K562 (cell line): ENCODE data around the gene PIK3R2. TPM values are rescaled to one million over a fixed set of nuclear protein-coding genes. Genes with fewer than 3 reads are reported as not detected.

Experiments used
- ATAC-seq: fragments of 200-7000 bp; cut with Tn5 transposase; 3 replicates; pipeline ENCODE4 v1.9.1; 2020; ENCODE audit warnings: moderate library complexity
- BruUV-seq: library from RNA; stranded (reverse); fragments of 400-500 nt; replicated peaks from 2 replicates; lab custom pipeline; 2021; lab: Mats Ljungman, UMichigan
- CTCF ChIA-PET: fragments of 300-600 bp; formaldehyde crosslinking; extraction: SDS; loops from one replicate; lab custom pipeline; 2021; ENCODE audit warnings: low intra/inter-chr PET ratio; lab: Yijun Ruan, JAX
- POLR2A ChIA-PET: fragments of 300-600, 350-650 bp; sonication (Branson Sonifier 250); formaldehyde crosslinking; extraction: SDS; loops from one replicate; lab custom pipeline; 2021; ENCODE audit warnings: antibody characterized with exemption, inconsistent platforms; lab: Yijun Ruan, JAX
- DNase-seq, 4 experiments: peaks; one replicate each; pipeline versions ENCODE4 v3.0.0 to v3.0.0-alpha.2; 2011 to 2018; ENCODE audit warnings: low spot score in 3 of 4, mixed read lengths in 3 of 4; ENCODE audit errors: extremely low read depth in 1 of 4
- FAIRE-seq: peaks from 2 replicates; lab custom pipeline; 2011; peaks lifted over from hg19 to GRCh38; lab: Jason Lieb, UNC
- H2AFZ ChIP-seq: 2 replicates; pipeline ENCODE4 v1.6.0; 2011; ENCODE audit warnings: low read depth, low read length, control low read depth, inconsistent platforms
- H3K27ac ChIP-seq: fragments of 200-600 bp; 3 replicates; pipeline ENCODE4 v1.8.0; 2011; ENCODE audit warnings: low read depth, mild to moderate bottlenecking, control low read depth, inconsistent platforms, low read length, moderate library complexity, mixed read lengths; ENCODE audit errors: extremely low read depth
- H3K27me3 ChIP-seq, 2 experiments: fragments of 300-600 bp in 1 of 2; 2 replicates in 1 of 2; 3 replicates in 1 of 2; pipeline versions ENCODE4 v1.6.0 to v1.8.0; 2011; ENCODE audit warnings: inconsistent platforms in 2 of 2, low read length in 2 of 2, mild to moderate bottlenecking in 1 of 2, mixed read lengths in 1 of 2, moderate library complexity in 1 of 2; ENCODE audit not compliant: control insufficient read depth in 2 of 2, insufficient read depth in 2 of 2
- H3K36me3 ChIP-seq: fragments of 300-600 bp; 3 replicates; pipeline ENCODE4 v1.8.0; 2011; ENCODE audit warnings: mild to moderate bottlenecking, low read length, inconsistent platforms; ENCODE audit not compliant: control insufficient read depth, insufficient read depth
- H3K4me1 ChIP-seq, 2 experiments: fragments of 200-600 bp in 1 of 2; replicated peaks in 1 of 2; 2 replicates in 1 of 2; 3 replicates in 1 of 2; pipeline versions ENCODE4 v1.5.1 to v1.8.0; 2011; ENCODE audit warnings: inconsistent platforms in 2 of 2, low read length in 2 of 2, mild to moderate bottlenecking in 1 of 2, mixed read lengths in 1 of 2, moderate library complexity in 1 of 2; ENCODE audit not compliant: control insufficient read depth in 2 of 2, insufficient read depth in 2 of 2
- H3K4me2 ChIP-seq: 2 replicates; pipeline ENCODE4 v1.6.1; 2011; ENCODE audit warnings: low read length, control low read depth, inconsistent platforms, mixed read lengths; ENCODE audit not compliant: insufficient read depth
- H3K4me3 ChIP-seq: fragments of 200-600 bp; sonication (generic), shearing (Covaris generic); 2 replicates; pipeline ENCODE4 v1.5.1; 2016; ENCODE audit warnings: control low read depth, inconsistent platforms
- H3K79me2 ChIP-seq: fragments of 200-600 bp; 3 replicates; pipeline ENCODE4 v1.8.0; 2011; ENCODE audit warnings: low read length, inconsistent platforms; ENCODE audit not compliant: control insufficient read depth, insufficient read depth
- H3K9ac ChIP-seq, 2 experiments: 2 replicates each; pipeline versions ENCODE4 v1.6.0 to v1.6.1; 2011; ENCODE audit warnings: low read depth in 2 of 2, low read length in 2 of 2, control low read depth in 1 of 2, inconsistent platforms in 1 of 2, mild to moderate bottlenecking in 1 of 2, mixed read lengths in 1 of 2; ENCODE audit not compliant: insufficient read depth in 1 of 2
- H3K9me1 ChIP-seq: one replicate; pipeline ENCODE4 v1.6.0; 2011; ENCODE audit warnings: inconsistent platforms, mild to moderate bottlenecking, low read length, moderate library complexity; ENCODE audit not compliant: control insufficient read depth, insufficient read depth
- H3K9me3 ChIP-seq: replicated peaks from 2 replicates; pipeline ENCODE4 v1.5.1; 2011; ENCODE audit warnings: low read depth, low read length, inconsistent platforms; ENCODE audit not compliant: control insufficient read depth, insufficient read depth
- H4K20me1 ChIP-seq: replicated peaks from 2 replicates; pipeline ENCODE4 v1.6.1; 2011; ENCODE audit warnings: low read length, inconsistent platforms, mixed read lengths; ENCODE audit not compliant: control insufficient read depth, insufficient read depth
- C11orf30 ChIP-seq: fragments of 450-650 bp; IDR thresholded peaks from 2 replicates; pipeline ENCODE4 v1.6.1; 2016; ENCODE audit warnings: low read depth, mild to moderate bottlenecking
- CHAMP1 ChIP-seq: fragments of 450-650 bp; IDR thresholded peaks from 2 replicates; pipeline ENCODE4 v1.6.1; 2016; ENCODE audit warnings: mild to moderate bottlenecking
- CTCF ChIP-seq, 3 experiments: IDR thresholded peaks in 2 of 3; conservative IDR thresholded peaks in 1 of 3; 2 replicates each; pipeline ENCODE4 v1.5.1; 2011 to 2012; ENCODE audit warnings: low read length in 3 of 3, mild to moderate bottlenecking in 3 of 3, control low read depth in 2 of 3, improper control_type of control experiment in 1 of 3, inconsistent platforms in 1 of 3, low read depth in 1 of 3, mixed read lengths in 1 of 3, moderate library complexity in 1 of 3; ENCODE audit not compliant: insufficient read depth in 2 of 3
- EGR1 ChIP-seq: fragments of 450-650 bp; conservative IDR thresholded peaks from 2 replicates; pipeline ENCODE4 v1.6.1; 2017; ENCODE audit warnings: mild to moderate bottlenecking
- ESRRA ChIP-seq: fragments of 450-650 bp; IDR thresholded peaks from 2 replicates; pipeline ENCODE4 v1.6.1; 2014; ENCODE audit warnings: low read depth, mild to moderate bottlenecking, moderate library complexity, borderline replicate concordance
- FOXJ3 ChIP-seq: sonication (generic); formaldehyde crosslinking; IDR thresholded peaks from 2 replicates; pipeline ENCODE4 v1.4.0; 2020; ENCODE audit warnings: mild to moderate bottlenecking, missing genetic modification reagents
- FOXK1 ChIP-seq: sonication (generic); formaldehyde crosslinking; IDR thresholded peaks from 2 replicates; pipeline ENCODE4 v1.8.0; 2022; ENCODE audit warnings: missing genetic modification reagents, mild to moderate bottlenecking, borderline replicate concordance
- FOXP1 ChIP-seq: sonication (generic); formaldehyde crosslinking; IDR thresholded peaks from 2 replicates; pipeline ENCODE4 v1.8.0; 2022; ENCODE audit warnings: mild to moderate bottlenecking, missing genetic modification reagents
- FUS ChIP-seq: fragments of 200-400 bp; formaldehyde crosslinking; optimal IDR thresholded peaks from 2 replicates; pipeline ENCODE3; 2017; ENCODE audit warnings: low read depth, low read length
- POLR3A ChIP-seq: IDR thresholded peaks from 2 replicates; pipeline ENCODE4 v1.6.1; 2011; ENCODE audit warnings: borderline replicate concordance, mild to moderate bottlenecking, moderate library complexity; ENCODE audit not compliant: insufficient read length, insufficient read depth; ENCODE audit errors: extremely low read depth
- SIN3A ChIP-seq, 2 experiments: fragments of 150-350 bp in 1 of 2; IDR thresholded peaks; 2 replicates each; pipeline ENCODE4 v1.6.1; 2011 to 2016; ENCODE audit warnings: borderline replicate concordance in 2 of 2, low read depth in 2 of 2, low read length in 2 of 2, mild to moderate bottlenecking in 2 of 2, moderate library complexity in 2 of 2; ENCODE audit not compliant: control insufficient read depth in 1 of 2
- SMARCB1 ChIP-seq: IDR thresholded peaks from 2 replicates; pipeline ENCODE4 v1.6.1; 2011; ENCODE audit warnings: improper control_type of control experiment, low read depth; ENCODE audit not compliant: insufficient read length
- THAP12 ChIP-seq: fragments of 250-450 bp; sonication (Bioruptor Pico); IDR thresholded peaks from 2 replicates; pipeline ENCODE4 v1.9.0; 2021; ENCODE audit warnings: mild to moderate bottlenecking, inconsistent platforms
- ZNF232 ChIP-seq: sonication (generic); formaldehyde crosslinking; IDR thresholded peaks from 2 replicates; pipeline ENCODE4 v1.8.0; 2022; ENCODE audit warnings: mild to moderate bottlenecking, missing genetic modification reagents
- ZNF644 ChIP-seq: fragments of 200-800 bp; sonication (Bioruptor generic); IDR thresholded peaks from 2 replicates; pipeline ENCODE4 v1.6.1; 2016; ENCODE audit warnings: low read depth, missing genetic modification characterization, missing compliant biosample characterization
- WGBS: fragments of 100-300 bp; shearing (Covaris generic); methylation state at CpG from one replicate; pipeline ENCODE4 v1.1.6; 2016; ENCODE audit warnings: low coverage, mixed read lengths; ENCODE audit not compliant: insufficient coverage; ENCODE audit errors: missing lambda C conversion rate; 5-methylcytosine and 5-hydroxymethylcytosine counted together
- in situ Hi-C: fragments of 300-500 bp; cut with MboI; formaldehyde crosslinking; loops from 4 replicates; pipeline ENCODE4 v1.15.0; 2018; ENCODE audit warnings: inconsistent platforms, mixed read lengths
- intact Hi-C: fragments of 100-400 bp; cut with micrococcal nuclease; formaldehyde crosslinking; loops from 2 replicates; pipeline ENCODE4 v1.14.2; 2022
- polyA plus RNA-seq, 8 experiments: library from polyadenylated mRNA; depleted of rRNA in 4 of 8; stranded (reverse) in 5 of 8; unstranded in 3 of 8; fragments of >200 nt; fragmentation: Nextera tagmentation in 2 of 8; fragmentation: Illumina TruSeq in 1 of 8; extraction: Ambion mirVana in 2 of 8; extraction: Trizol in 1 of 8; gene quantifications; 2 replicates each; pipeline versions ENCODE4 v1.2.1 to v1.2.3, GENCODE V29; 2011 to 2014; ENCODE audit warnings: inconsistent platforms in 1 of 8, missing spikeins in 1 of 8
- total RNA-seq, 7 experiments: library from RNA; depleted of rRNA in 6 of 7; stranded (reverse); fragments of >200 nt in 6 of 7; fragmentation: Illumina TruSeq in 2 of 7; extraction: Trizol in 2 of 7; gene quantifications; 2 replicates each; pipeline versions ENCODE4 v1.2.1 to v1.2.3, GENCODE V29; 2011 to 2021; ENCODE audit warnings: low replicate concordance in 1 of 7

Gene PIK3R2
- total and polyA plus RNA-seq, 9 of the 15 experiments (the other 6 are each of a cell fraction or from before 2014, with no cell fraction given) = 0.39 to 37.9 (median 5.3) TPM

- peaks cover 11% of the 10 kb centered on the region; the same call in 1 of the 2 replicates for H4K20me1 ChIP-seq
- WGBS = 66% methylated on average over 10 of the region's 19 CpGs
- DNase-seq (no peak), FAIRE-seq (no peak), ATAC-seq (no peak)
- peak overlapping the region; percentile 81 for H3K4me2 ChIP-seq
- H3K9me3 ChIP-seq = no peaks in the 10 kb centered on the region
- H3K9me1 ChIP-seq = peaks cover 3% of the 10 kb centered on the region
- peak overlapping the region; percentile 28 to 88; a peak in 2 of 4 replicates for H3K9ac ChIP-seq
- peaks cover 33% of the 10 kb centered on the region for H3K79me2 ChIP-seq
- no peak overlapping the region for H2AFZ ChIP-seq
- ChIA-PET CTCF (interaction anchor here (0.7 to 2.3 kb wide), 3 partner anchors 48 to 98 kb away, joined by 3 to 12 read pairs (median 3); no protein-coding TSS in a partner anchor), POLR2A (interaction anchor here (0.7 kb wide), 1 partner anchor 123 kb away, joined by 3 read pairs; no protein-coding TSS in a partner anchor)
- H3K4me3 ChIP-seq = peak overlapping the region; percentile 23; the same call in 1 of the 2 replicates
- peaks cover 68% of the 10 kb centered on the region; the same call in 2 of the 3 replicates for H3K36me3 ChIP-seq
- H3K27ac ChIP-seq = no peak overlapping the region
- no TSS peak for BruUV-seq
- intact Hi-C loops = loop anchor here (10.0 kb wide), 1 partner anchor 157 kb away; the partner anchor contains the start of gene ARRDC2
- H3K4me1 ChIP-seq = peaks cover 27 to 45% of the 10 kb centered on the region in 2 experiments
- in situ Hi-C loops = loop anchor here (10.0 kb wide), 1 partner anchor 157 kb away; the partner anchor contains the start of gene ARRDC2
- no peaks in the 10 kb centered on the region for H3K27me3 ChIP-seq
- TF ChIP-seq FOXJ3 (CRISPR knock-in tag) (0 out of 2 replicates have a peak, but pooled peaks have one; percentile 3), CTCF (IDR thresholded peaks at IDR 0.05 in 2 of 3, conservative IDR thresholded peaks at IDR 0.05 in 1 of 3; ENCODE audit: insufficient read depth in 2 of 3, low read depth in 1 of 3, low read length in 3 of 3) (0 out of 6 replicates have a peak, but pooled peaks of 1 of the 3 experiments have one; percentile 8), FUS (no peak), C11orf30 (no peak), SMARCB1 (no peak), EGR1 (peak; percentile 79), ZNF232 (CRISPR knock-in tag) (no peak), ZNF644 (tag) (no peak), POLR3A (no peak), SIN3A (IDR thresholded peaks at IDR 0.05; ENCODE audit: borderline replicate concordance in 2 of 2, control insufficient read depth in 1 of 2, low read depth in 2 of 2, low read length in 2 of 2) (no peak), FOXP1 (CRISPR knock-in tag) (no peak), FOXK1 (CRISPR knock-in tag) (no peak), CHAMP1 (no peak), ESRRA (no peak), THAP12 (CRISPR knock-in tag) (peak; percentile 29; the same call in 1 of the 2 replicates)
Observed at GRCh38 chr19:18161636-18162002, 8.7 kb downstream of the PIK3R2 start.
